K562 treated with DMSO at 1 percent for 24 hours (cell line): ENCODE measurements around the gene RASA2. TPM values are rescaled to one million over a fixed set of nuclear protein-coding genes. Genes with fewer than 3 reads are reported as not detected.

Experiments
- total RNA-seq: library from RNA; unstranded; fragments of 300-600 nt; gene quantifications from 2 replicates; pipeline ENCODE4 v1.2.3, GENCODE V29; 2022; ENCODE audit warnings: low read depth; ENCODE audit not compliant: insufficient read depth

The RASA2 gene
- total RNA-seq = 1.9 and 2.3 TPM in 2 replicates

GRCh38 chr3:141486746-141487520 is at the start of gene RASA2:
TSS of gene RASA2 (plus strand) at chr3:141487027. CDS start at chr3:141487084, 57 bp downstream.

Other genes with a start within 250 kb of the RASA2 start
- gene ZBTB38, start 118.5 kb upstream of the RASA2 start, total RNA-seq = 21.8 and 23.8 TPM in 2 replicates